ENCODE results near the gene ELP5. TPM values are rescaled to one million over a fixed set of nuclear protein-coding genes. Genes with fewer than 3 reads are reported as not detected.
A peak's percentile ranks its signal among the peaks of the same experiment; 100 is the strongest.

ELP5 gene
- total RNA-seq, 2 experiments from 2014 or later = 84.6 to 97.3 TPM

GRCh38 chr17:7237266-7237760 lies 14.7 kb upstream of the ELP5 start:
- CTCF ChIA-PET (ENCODE audit: unreplicated experiment) = no interaction called here
- Histone ChIP-seq H3K9me2 (ENCODE audit: insufficient read depth, low read length) (no peaks in the 10 kb centered on the region), H3K4me1 (ENCODE audit: insufficient read depth, low read length, poor library complexity, severe bottlenecking) (peaks cover 53% of the 10 kb centered on the region), H4K20me1 (ENCODE audit: insufficient read depth, low read length) (peaks cover 12% of the 10 kb centered on the region; the same call in 1 of the 2 replicates), H3K9me3 (ENCODE audit: low read length) (no peaks in the 10 kb centered on the region), H3K79me2 (ENCODE audit: insufficient read depth, low read depth, low read length) (peaks cover 47% of the 10 kb centered on the region), H2AFZ (ENCODE audit: low read length) (no peak overlapping the region), H3K4me2 (ENCODE audit: low read length) (peak overlapping the region; percentile 82), H3K4me3 (ENCODE audit: low read depth, low read length, poor library complexity, severe bottlenecking) (peak overlapping the region; percentile 100), H3K27ac (ENCODE audit: low read depth, low read length, poor library complexity, severe bottlenecking) (peak overlapping the region; percentile 86), H3K36me3 (ENCODE audit: insufficient read depth, low read length) (peaks cover 47% of the 10 kb centered on the region)
- no TSS peak for BruUV-seq (replicated peaks)
- intact Hi-C loops (cut with micrococcal nuclease; ENCODE audit: unreplicated experiment) = loop anchor here (5.0 kb wide), 1 partner anchor 245 kb away; the partner anchor contains the start of genes POLR2A and SLC35G6
- POLR2A ChIA-PET = no interaction called here
- TF ChIP-seq CTCF (conservative IDR thresholded peaks at IDR 0.05; ENCODE audit: low read length) (no peak), EZH2phosphoT487 (IDR thresholded peaks at IDR 0.05; ENCODE audit: borderline replicate concordance, low read depth, low read length) (no peak)
- no peak for DNase-seq (ENCODE audit: low spot score)

- ChIA-PET CTCF (ENCODE audit: unreplicated experiment) (interaction anchor here (1.4 kb wide), 1 partner anchor 17 kb away, joined by 3 read pairs; no protein-coding TSS in a partner anchor), POLR2A (interaction anchor here (0.6 to 0.7 kb wide), 2 partner anchors 38 to 113 kb away, joined by 6 to 7 read pairs; no protein-coding TSS in a partner anchor)
- intact Hi-C loops (cut with micrococcal nuclease; ENCODE audit: unreplicated experiment) = loop anchor here (2.0 to 5.0 kb wide), 3 partner anchors 15 to 244 kb away; partner anchors contain the start of genes ELP5, POLR2A and SLC35G6
- H3K79me2 ChIP-seq (ENCODE audit: insufficient read depth, low read depth, low read length) = peaks cover 41% of the 10 kb centered on the region
- H3K4me2 ChIP-seq (ENCODE audit: low read length) = peak overlapping the region; percentile 82
- 0 out of 2 replicates have a peak, but pooled peaks cover 8% of the 10 kb centered on the region for H4K20me1 ChIP-seq (ENCODE audit: insufficient read depth, low read length)
- H3K9me3 ChIP-seq (ENCODE audit: low read length) = no peaks in the 10 kb centered on the region
- peak overlapping the region; percentile 86 for H3K27ac ChIP-seq (ENCODE audit: low read depth, low read length, poor library complexity, severe bottlenecking)
- H3K36me3 ChIP-seq (ENCODE audit: insufficient read depth, low read length) = peaks cover 45% of the 10 kb centered on the region
- no peaks in the 10 kb centered on the region for H3K9me2 ChIP-seq (ENCODE audit: insufficient read depth, low read length)
- no peak overlapping the region for H2AFZ ChIP-seq (ENCODE audit: low read length)
- DNase-seq (ENCODE audit: low spot score) = peak; percentile 87
- no peak for TF ChIP-seq CTCF (conservative IDR thresholded peaks at IDR 0.05; ENCODE audit: low read length)
- TF ChIP-seq EZH2phosphoT487 (IDR thresholded peaks at IDR 0.05; ENCODE audit: borderline replicate concordance, low read depth, low read length) = no peak
- no TSS peak for BruUV-seq (replicated peaks)
- H3K4me3 ChIP-seq (ENCODE audit: low read depth, low read length, poor library complexity, severe bottlenecking) = peak overlapping the region; percentile 100
- H3K4me1 ChIP-seq (ENCODE audit: insufficient read depth, low read length, poor library complexity, severe bottlenecking) = peaks cover 54% of the 10 kb centered on the region
Observed at GRCh38 chr17:7237761-7238419, 14.1 kb upstream of the ELP5 start.

Data from OCI-LY7 (cell line).